Dermis blood vessel endothelial cell (primary cell): ENCODE data around the gene FBN1. TPM values are rescaled to one million over a fixed set of nuclear protein-coding genes. Genes with fewer than 3 reads are reported as not detected.

Experiments
- DNase-seq: peaks from one replicate; pipeline ENCODE4 v3.0.0; 2010
- total RNA-seq: library from RNA; depleted of rRNA; stranded (reverse); fragments of >200 nt; gene quantifications from 2 replicates; pipeline ENCODE4 v1.2.3, GENCODE V29; 2014

FBN1 gene
- total RNA-seq, 1 donor from 2014 or later = 122 TPM

DNA sequence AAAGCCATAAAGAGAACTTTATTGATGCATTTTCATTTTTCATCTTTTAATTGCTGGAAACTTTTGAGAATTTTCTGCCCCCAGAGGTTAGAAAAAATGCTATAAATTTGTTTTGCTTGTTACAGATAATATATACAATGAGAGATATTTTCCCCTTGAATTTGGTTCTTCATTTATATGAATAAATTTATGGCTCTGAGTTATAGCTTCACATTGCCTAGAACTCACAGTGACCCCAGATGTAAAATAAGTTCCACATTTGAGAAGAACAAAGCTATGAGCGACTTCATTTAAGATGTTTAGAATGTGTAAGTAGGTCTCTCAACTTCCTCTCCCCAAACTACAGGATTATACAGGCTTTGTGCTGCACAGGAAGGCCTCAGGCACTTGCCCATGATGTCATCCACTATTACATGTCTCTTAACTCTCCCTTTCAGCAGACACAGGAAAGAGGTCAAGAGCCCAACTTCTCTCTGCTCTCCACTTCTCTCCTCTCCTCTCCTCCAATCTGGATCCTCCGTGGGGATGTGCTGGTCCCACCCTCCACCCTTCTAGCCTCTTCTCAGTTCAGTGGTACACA lies 221.5 kb downstream of the FBN1 start:
- peak; percentile 63 for DNase-seq

DNA sequence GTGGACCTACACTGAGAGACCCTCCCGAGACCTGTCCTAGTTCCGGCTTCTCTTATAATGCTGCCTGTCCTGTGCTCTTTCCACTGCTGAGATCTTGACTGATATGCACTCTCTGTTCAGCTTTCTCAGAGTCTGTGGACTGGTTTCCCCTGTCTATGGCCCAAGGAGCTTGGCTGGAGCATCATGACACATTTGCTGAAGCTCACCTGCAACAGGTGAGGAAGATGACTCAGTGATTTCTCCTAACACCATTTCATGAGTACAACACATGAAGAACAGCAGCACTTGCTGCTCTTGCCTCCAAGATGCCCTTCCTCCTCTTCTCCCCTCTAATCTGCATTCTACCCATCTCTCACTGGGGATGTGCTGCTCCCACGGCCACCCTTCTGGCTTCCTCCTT lies 222.2 kb downstream of the FBN1 start:
- no peak for DNase-seq

DNA sequence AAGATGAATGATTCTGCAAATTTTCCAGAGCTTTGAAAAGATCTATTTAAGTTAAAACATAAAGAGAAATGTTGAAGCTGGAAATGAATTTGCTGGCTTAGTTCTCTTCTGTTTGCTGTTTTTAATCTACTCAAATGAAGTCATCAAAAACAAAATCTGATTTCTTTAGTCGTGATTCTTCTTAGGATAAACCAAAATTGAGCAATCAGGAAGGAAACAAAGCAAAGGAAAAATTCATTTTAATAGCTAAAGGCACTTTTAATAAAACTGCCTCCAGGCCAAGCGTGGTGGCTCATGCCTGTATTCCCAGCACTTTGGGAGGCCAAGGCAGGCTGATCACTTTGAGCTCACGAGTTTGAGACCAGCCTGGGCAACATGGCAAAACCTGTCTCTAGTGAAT lies 223.1 kb downstream of the FBN1 start:
- no peak for DNase-seq

DNA sequence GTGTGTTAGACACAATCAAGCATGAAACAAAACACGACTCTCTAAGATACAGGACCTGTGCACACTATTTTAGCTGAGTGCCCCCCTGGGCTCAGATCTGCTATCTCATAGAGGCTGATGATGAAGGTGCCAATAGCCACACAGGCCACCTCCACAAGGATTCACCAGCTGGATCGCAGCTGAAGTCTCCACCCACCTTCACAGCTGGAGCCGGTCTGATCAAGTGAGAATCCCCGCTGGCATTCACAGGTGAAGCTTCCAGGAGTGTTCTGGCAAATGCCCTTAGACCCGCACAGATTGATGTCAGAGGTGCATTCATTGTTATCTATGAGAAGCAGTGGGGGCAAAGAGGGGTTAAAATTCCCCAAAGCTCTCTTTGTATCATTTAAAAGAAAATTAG lies 224.1 kb downstream of the FBN1 start:
- no peak for DNase-seq

DNA sequence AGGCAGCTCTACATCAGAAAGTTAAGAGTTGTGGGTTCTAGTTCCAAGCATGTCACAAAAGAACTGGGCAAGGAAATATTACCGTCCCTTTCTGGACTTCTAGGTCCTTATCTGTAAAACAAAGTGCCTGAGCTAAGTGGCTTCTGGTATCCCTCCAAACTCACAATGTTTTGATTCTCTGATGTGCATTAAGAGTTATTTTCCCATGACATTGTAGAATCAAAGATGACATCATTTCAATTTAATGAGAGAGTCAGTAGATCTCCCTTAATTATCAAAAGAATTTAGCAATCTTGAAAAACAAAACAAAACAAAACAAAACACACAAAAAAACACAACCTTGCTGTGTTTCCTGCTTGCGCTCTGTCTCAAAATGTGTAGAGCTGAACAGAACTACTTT lies 225.6 kb downstream of the FBN1 start:
- no peak for DNase-seq

DNA sequence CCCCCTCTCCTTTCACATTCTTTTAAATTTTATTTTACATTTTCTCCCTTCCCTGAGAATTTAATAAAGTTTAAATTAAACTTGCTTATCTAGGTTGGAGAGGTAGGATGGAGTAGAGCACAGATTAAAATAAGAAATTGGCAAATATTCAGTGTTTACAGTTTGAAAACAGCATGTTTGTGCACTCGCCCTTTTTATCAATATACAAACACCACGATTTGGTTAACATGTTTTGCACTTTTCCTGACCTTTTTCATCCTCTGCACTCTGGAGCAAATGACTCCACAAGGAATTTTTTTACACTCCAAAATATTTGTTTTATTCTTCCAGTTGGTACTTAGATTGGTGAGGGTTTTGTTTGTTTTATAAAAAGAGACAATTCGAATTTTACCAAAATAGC lies 227.2 kb downstream of the FBN1 start:
- DNase-seq = no peak

DNA sequence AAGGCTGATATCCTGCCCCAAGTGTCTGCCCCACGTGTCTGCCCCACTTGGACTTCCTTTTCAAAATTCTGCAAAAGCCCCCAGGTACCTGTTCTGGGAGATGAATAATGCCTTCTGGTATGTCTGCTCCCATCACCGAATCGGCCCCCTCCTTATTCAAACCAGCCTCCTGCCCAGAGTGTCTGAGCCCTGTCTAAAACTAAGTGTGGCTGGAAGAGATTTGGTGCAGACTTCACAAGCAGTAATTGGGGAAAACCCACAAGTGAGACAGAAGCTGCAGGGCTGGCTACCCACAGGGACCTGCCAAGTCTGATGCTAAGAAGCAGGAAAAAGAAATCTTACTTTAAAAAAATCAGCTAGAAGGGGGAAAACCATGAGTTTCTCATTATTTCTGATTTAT lies 229.2 kb downstream of the FBN1 start:
- DNase-seq = no peak

DNA sequence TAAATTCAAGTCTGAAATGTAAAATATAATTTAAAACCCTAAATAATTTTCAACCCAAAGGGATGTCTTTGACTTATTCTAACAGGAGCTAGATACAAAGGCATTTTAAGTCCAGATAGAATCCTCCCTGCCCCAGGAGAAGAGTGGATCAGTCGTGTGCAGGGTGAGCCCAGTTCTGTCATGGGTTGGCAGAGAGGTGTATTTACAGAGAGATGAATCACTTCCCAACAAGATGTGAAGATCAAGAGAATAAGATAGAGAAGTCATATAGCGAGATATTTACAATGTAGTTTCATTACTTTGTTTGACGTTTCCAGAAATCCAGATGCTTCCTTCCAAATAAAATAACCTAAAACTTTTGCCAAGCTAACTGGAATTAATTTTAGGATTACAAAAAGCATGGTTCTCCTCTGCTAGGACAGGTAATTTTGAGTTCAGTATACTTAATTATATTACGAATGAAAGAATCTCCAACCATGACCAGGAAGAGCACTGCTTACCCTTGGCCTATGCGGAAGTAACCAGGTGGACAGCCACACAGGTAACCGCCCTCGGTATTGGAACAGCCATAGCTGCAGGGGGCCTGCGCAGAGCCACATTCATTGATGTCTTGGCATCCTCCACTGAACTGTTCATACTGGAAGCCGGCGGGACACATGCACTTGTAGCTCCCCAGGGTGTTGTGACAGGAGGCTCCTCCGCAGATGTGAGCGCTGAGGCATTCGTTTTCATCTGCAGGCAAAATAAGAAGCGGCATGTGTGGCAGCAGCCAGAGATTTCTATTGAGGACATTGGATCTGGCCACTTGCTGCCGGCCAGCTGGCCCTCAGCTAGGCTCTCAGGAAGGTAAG lies 230.2 kb downstream of the FBN1 start:
- peak; percentile 58 for DNase-seq

DNA sequence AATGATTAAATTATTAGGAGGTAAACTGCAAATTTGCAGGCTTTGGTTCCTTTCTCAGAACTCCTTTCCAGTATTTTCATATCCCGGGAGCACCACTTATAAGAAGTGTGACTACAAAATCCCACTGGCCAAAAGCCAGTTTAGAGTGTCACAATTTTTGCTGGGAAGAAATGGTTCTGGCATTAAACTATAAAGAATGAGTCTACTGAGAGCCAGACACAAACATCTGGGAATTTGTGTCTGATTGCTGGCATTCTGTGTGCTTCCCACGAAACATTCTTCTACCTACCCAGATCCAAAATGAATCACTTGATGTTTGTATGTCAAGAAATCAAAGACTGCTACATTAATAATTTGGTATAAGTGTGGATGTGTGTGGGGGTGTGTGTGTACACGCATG lies 231.5 kb downstream of the FBN1 start:
- no peak for DNase-seq

DNA sequence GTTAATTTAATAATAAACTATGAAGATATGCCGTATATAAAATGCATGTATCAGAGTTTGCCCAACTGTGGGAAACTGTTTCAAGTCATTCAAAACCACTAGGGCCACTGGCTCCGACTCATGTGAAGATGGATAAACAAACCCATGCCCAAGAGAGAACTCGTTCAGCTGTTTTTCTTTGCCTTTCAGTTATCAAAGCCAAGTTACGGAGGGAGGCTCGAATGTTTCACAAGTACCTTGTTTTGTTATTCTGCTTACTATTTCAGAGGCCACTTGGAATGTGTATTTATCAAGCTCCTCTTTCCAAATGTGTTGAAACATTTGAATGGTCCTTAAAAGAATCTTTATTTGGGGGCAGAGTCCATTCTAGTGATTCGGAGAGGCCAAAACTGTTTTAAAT lies 232.2 kb downstream of the FBN1 start:
- no peak for DNase-seq

DNA sequence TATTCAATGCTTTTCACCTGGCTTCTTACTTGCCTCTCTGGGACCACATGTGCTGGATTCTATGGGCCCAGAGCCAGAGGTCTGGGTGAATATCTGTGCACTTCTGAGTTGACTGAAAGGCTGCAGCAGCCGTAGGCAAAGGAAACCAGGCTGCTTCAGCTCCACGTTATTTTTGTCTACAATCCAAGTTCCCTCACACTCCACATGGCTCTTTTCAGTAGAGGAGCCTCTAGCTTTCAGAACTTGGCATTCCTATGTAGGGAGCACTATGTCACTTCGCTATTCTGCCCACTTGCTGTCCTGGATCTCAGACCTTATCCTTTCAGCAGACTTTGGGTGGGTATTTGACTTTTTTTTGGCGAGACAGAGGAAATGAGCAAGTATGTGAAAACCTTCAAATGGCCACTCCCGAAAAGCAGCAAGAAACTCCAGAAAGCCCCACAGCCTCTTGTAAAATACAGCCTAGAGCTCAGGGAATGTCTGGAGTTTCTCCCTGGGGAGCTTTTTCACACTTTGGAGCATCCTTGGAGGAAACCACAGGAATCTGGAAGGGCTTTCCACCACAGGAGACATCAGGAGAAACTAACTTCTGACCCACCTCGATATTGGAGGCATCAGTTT lies 233.4 kb downstream of the FBN1 start:
- DNase-seq = no peak

DNA sequence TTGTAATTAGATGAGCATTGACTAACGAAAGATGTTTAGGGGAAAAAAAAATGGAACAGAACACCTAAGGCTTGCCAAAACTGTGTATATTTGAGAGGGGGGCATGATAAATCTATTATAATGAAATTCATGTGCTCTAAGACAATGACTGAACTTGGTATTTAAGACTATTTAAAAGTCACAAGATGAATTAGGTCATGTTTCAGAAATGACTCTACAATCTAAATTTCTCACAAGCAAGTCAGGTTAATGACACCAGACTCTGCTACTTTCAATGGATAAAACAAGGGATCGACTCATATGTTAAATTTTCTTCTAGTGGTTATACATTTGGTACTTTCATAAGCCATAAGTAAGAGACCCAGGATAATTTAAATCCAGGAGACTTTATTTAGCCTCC lies 235.9 kb downstream of the FBN1 start:
- DNase-seq = no peak

DNA sequence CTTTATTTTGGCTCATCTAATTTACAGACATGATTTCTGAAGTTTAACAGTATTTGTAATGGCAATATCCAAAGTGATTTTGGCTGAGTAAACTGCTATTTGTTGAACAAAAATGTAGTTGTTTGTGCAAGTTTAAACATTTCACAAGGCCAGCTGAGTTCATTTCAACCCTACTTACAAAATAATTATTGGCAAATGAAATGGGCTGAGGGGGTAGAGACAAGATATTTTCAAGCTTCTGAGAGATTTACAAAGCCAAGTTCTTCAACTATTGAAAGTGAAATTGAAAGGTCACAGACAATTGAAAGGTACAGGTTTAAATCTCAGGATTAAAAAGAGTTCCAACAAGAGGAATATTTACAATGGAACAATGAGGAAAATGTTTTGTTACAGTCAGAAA lies 237.2 kb downstream of the FBN1 start:
- no peak for DNase-seq

DNA sequence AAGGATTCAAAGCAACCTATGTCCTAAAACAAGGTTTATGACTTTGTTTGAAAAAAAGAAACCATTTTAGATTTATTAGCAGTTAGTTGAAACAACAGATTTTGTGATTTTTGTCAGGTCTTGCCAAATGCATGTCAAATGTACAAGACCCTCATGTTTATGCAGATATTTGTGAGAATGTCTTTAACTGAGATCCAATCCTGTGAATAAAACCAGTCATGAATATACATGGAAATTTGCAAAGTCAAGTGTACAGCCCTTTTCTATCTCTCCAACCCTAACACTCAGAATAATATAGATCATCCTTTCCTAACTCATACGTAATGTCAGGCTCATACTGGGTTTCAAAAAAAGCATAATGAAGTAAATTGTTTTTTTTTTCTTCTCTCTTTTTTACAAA lies 237.9 kb downstream of the FBN1 start:
- no peak for DNase-seq

DNA sequence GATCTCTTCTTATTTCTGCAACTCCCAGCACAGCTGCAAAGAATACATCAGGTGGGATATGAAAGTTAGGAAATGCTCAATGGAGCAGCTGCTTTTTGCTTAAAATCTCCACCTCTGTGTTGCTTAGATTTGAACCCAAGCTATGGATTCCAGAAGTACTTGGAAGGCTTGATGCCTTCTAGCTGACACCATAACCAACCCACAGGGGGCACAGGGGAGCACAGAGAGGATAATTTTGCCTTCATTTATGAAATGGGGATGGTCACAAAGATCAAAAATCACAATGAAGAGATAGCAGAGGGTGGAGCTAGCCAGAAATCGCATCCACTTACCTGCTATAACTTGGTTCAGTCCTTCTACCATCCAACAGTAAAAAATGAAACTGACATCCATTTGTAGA lies 238.6 kb downstream of the FBN1 start:
- DNase-seq = no peak

DNA sequence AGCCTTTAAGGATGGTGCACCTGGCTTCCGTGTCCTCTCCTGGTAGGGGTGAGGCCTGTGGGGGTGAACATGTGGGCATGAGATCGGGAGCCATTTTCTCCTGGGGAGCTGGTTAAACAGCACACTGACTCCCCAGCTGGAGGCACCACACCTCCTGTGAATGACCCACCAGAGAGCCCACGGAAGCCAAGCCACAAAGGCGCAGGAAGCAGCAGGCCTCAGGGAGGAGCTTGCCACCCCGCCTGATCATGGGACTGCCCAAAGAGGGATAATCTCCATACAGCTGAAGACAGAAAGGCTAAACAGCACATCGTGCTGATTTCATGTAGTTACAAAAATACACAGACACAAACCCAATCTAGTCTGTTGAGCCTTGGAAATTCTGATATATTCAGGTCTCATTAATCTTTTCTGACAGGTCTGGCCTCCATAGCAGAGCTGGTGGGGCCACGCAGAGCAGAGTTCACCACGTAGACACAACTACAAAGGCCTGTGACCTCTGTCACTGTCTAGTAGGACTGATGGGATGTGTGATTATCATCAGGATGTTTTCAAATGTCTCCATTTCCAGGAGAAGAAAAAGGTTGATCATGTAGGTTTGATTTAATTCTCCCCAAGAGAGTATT lies 239.1 kb downstream of the FBN1 start:
- no peak for DNase-seq

DNA sequence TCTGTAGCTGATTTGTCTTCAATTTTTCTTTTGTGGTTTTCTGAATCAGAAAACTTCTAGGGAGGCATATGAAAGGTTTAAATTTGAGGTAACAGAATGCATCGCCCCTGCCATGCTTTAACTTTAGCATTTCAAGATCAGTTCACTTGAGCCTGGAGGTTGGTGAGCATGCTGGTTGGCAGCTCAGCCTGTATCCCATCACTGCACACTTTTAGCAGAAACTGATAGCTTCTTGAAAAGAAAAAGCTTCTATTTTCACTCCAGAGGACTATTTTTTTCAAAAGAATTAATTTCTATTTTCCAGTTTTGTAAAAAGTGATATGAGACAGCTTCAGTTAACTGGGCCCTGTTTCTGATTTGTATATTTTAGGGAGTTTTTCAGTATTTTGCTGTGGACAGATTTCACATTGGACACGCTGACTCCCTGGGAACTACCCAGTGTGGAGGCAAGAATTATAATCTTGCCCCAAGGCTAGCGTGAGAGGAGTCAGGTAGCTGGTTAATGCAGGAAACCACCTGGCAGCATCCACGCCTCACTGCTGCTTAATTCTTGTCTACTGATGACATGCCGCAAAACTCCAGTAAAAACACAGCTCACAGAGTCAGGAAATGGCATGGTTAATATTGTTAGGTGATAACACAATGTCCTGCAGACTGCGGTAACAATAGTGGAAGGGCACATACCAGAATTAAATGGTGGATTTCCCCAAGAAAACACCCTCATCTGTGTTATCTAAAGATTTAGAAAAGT lies 242.9 kb downstream of the FBN1 start:
- DNase-seq = peak; percentile 67

DNA sequence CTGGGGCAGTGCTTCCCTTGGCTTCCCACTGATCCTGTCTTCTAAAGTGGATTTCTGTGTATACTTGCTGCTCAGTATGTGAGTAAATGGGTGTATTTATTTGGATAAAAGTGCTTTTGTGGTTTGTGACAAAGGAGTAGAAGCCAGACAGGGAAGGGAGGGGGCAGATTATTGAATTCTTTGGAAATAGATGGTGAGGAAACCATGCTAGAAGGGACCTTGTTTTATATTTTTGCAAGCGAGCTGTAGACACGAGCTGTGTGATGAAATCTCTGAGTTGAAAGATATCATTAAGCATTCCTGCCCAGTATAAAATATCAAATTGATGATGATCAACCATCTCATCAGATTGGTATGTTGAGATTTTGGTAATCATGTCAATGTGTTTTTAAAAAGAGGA lies 245.4 kb downstream of the FBN1 start:
- DNase-seq = no peak

DNA sequence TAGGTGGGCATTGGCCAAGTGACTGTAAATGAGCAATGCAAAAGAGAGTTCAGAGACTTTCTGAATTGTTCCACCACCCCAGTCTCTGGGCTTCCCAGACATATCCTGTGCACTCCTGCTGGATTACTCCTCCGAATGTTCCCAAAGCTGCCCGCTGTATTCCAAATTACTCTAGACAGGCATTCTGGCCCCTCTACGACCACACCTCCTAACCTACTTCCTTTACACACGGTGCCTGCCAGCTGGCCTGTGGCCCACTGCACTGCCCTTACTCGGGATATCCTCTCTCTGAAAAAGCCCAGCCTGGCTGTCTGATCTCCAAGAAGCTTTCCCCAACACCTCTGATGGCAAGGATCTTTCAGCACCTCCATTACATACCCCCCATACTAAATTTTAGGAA lies 247.7 kb downstream of the FBN1 start:
- DNase-seq = peak; percentile 75

DNA sequence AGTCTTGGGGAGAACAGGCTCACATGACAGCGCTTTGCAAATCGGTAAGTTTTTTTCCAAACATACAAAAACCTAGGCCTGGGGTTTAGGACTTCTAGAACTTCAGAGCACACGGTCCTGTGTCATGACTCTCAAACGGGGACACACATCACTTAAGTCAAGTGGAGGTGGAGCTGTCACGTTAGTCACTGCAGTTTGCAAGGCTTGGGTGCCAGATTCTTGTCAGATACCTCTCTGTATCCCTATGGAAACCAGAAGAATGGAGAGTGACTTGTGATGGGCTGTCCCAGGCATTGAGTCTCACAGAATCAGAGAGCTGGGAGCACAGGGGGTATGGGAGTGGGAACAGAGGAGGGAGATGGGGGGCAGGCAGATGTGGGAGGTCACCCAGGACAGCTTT lies 249.5 kb downstream of the FBN1 start:
- DNase-seq = no peak

DNA sequence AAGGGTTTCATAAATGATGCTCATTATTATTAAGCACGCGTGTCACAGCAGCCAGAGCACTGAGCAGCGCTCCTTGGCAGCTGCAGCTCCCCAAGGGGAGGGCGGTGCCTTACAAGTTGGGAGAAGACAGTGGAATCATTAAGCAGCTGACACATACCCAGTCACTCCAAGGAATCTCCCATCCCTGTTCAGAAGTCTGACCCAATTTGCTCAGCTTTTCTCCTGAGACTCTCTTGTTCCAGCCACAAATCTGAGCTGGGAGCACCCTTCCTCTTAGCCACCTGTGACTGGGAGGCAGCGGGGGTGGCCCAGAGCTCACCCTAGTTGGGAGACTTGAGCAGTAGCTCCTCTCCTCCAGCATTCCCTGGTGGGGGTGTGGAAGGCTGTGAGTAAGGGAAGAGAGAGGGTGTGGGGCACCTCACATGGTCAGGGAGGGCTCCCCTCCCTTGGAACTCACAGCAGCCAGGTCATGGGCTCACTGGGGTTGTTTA lies 249.9 kb downstream of the FBN1 start:
- no peak for DNase-seq

DNA sequence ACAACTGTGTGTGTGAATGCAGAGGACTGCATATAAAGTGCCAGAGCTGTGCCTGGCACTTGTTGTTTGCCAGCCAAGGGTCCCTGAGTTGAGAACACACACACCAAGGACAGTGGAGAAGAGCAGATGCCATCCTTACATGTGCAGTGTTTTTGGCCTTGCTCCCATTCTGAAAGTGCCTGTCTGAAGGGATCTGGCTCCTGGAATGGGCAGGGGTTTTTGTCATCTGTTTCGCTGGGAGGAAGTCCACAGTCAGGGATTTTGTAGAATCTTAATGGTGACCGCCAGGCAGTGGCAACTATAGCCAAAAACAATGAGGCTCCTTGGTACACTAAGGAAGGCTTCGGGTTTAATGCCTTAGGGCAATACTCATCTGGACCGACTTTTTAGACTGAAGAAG lies 250.5 kb downstream of the FBN1 start:
- DNase-seq = no peak
